Lung (tissue), 12 donors: ENCODE data around the gene EIF3F. TPM values are rescaled to one million over a fixed set of nuclear protein-coding genes. Genes with fewer than 3 reads are reported as not detected.

ENCODE experiments used
- ATAC-seq: fragments of 200-7000 bp; cut with Tn5 transposase; one replicate; pipeline ENCODE4 v1.9.1; 2020; ENCODE audit warnings: moderate number of reproducible peaks; ENCODE audit not compliant: insufficient read depth, low FRiP score
- DNase-seq, 3 donors: peaks; one replicate each; pipeline ENCODE4 v3.0.0-alpha.2; 2013 to 2017
- H3K27ac ChIP-seq, 2 donors: one replicate each; pipeline ENCODE4 v1.5.1; 2013; ENCODE audit warnings: mild to moderate bottlenecking in 2 of 2, moderate library complexity in 2 of 2, control low read depth in 1 of 2, inconsistent platforms in 1 of 2, low read depth in 1 of 2, low read length in 1 of 2
- H3K27me3 ChIP-seq, 3 donors: one replicate each; pipeline ENCODE4 v1.5.1; 2013; ENCODE audit warnings: low read length in 2 of 3; ENCODE audit not compliant: control insufficient read depth in 3 of 3, insufficient read depth in 3 of 3
- H3K36me3 ChIP-seq, 4 donors: one replicate each; pipeline ENCODE4 v1.5.1; 2013; ENCODE audit warnings: low read length in 4 of 4, mild to moderate bottlenecking in 1 of 4, moderate library complexity in 1 of 4; ENCODE audit not compliant: control insufficient read depth in 4 of 4, insufficient read depth in 4 of 4
- H3K4me1 ChIP-seq, 5 donors: one replicate each; pipeline ENCODE4 v1.5.1; 2013; ENCODE audit warnings: low read length in 5 of 5, mild to moderate bottlenecking in 2 of 5, moderate library complexity in 1 of 5; ENCODE audit not compliant: control insufficient read depth in 5 of 5, insufficient read depth in 5 of 5
- H3K4me3 ChIP-seq: one replicate; pipeline ENCODE4 v1.5.1; 2013; ENCODE audit warnings: mild to moderate bottlenecking, control low read depth, moderate library complexity
- H3K9ac ChIP-seq, 2 donors: one replicate each; pipeline ENCODE4 v1.5.1; 2013; ENCODE audit warnings: low read length in 2 of 2, control low read depth in 1 of 2; ENCODE audit not compliant: insufficient read depth in 1 of 2
- H3K9me3 ChIP-seq, 4 donors: one replicate each; pipeline ENCODE4 v1.5.1; 2013; ENCODE audit warnings: low read length in 3 of 4, mild to moderate bottlenecking in 1 of 4, moderate library complexity in 1 of 4; ENCODE audit not compliant: control insufficient read depth in 4 of 4, insufficient read depth in 3 of 4
- WGBS, 2 donors: extraction: QIAGEN DNeasy Blood & Tissue Kit; methylation state at CpG; one replicate each; pipeline ENCODE4 v1.1.7; 2013; 5-methylcytosine and 5-hydroxymethylcytosine counted together
- polyA plus RNA-seq, 2 donors: library from polyadenylated mRNA; stranded (reverse); fragments of 200-250 nt; gene quantifications; one replicate each; pipeline ENCODE4 v1.2.1, GENCODE V29; 2013
- total RNA-seq, 2 donors: library from RNA; depleted of rRNA in 1 of 2; stranded (reverse); fragments of >200 nt in 1 of 2; gene quantifications; one replicate each; pipeline ENCODE4 v1.2.1, GENCODE V29; 2014 to 2021
- TF ChIP-seq, protein P1 (sequence below): IDR thresholded peaks from 2 replicates; pipeline ENCODE4 v1.5.1; 2012; ENCODE audit warnings: mild to moderate bottlenecking; ENCODE audit errors: control extremely low read depth, extremely low read depth
- donor health status: control.
- donor health status: control.
- donor health status: Bipolar disorder and iron deficiency.
- donor health status: healthy.
- donor health status: DM: yes; HTN: yes; CAD: no.

EIF3F gene
- total and polyA plus RNA-seq, 4 donors: 166 to 471 (median 234) TPM

DNA sequence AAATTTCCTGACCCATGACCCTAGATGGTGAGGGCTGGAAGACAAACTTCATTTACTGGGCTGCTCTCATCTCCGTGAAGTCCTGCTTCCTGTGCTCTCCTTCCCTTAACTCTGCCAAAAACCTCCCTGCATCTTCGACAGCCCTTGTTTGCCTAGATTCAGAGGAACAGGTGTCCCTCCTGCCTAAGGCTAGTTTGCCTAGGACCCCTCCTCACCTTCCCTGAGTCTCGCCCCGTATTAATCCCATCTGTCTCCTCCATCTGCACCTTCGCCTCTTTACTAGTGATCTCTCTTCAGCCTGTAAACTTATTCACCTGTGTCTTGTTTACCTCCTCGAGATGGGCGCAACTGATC, 33.1 kb downstream of the EIF3F start:
- peaks cover 0 to 11% (median 3%) of the 10 kb centered on the region in 5 donors for H3K4me1 ChIP-seq
- WGBS, 2 donors: 51 to 58% methylated on average over 7 of the region's 7 CpGs
- no peaks in the 10 kb centered on the region for H3K9me3 ChIP-seq
- peaks cover 0 to 36% (median 15%) of the 10 kb centered on the region in 3 donors for H3K27me3 ChIP-seq
- no peak for ATAC-seq
- H3K27ac ChIP-seq: no peak overlapping the region
- H3K9ac ChIP-seq: no peak overlapping the region
- no peak for DNase-seq
- H3K4me3 ChIP-seq: no peak overlapping the region
- no peaks in the 10 kb centered on the region for H3K36me3 ChIP-seq
- TF ChIP-seq, protein P1, sequence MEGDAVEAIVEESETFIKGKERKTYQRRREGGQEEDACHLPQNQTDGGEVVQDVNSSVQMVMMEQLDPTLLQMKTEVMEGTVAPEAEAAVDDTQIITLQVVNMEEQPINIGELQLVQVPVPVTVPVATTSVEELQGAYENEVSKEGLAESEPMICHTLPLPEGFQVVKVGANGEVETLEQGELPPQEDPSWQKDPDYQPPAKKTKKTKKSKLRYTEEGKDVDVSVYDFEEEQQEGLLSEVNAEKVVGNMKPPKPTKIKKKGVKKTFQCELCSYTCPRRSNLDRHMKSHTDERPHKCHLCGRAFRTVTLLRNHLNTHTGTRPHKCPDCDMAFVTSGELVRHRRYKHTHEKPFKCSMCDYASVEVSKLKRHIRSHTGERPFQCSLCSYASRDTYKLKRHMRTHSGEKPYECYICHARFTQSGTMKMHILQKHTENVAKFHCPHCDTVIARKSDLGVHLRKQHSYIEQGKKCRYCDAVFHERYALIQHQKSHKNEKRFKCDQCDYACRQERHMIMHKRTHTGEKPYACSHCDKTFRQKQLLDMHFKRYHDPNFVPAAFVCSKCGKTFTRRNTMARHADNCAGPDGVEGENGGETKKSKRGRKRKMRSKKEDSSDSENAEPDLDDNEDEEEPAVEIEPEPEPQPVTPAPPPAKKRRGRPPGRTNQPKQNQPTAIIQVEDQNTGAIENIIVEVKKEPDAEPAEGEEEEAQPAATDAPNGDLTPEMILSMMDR: no peak

- no peaks in the 10 kb centered on the region for H3K9me3 ChIP-seq
- ATAC-seq (no peak), DNase-seq (no peak)
- H3K4me3 ChIP-seq: no peak overlapping the region
- TF ChIP-seq, protein P1: no peak
- H3K9ac ChIP-seq: no peak overlapping the region
- H3K4me1 ChIP-seq: peaks cover 0 to 11% (median 3%) of the 10 kb centered on the region in 5 donors
- H3K27ac ChIP-seq: no peak overlapping the region
- H3K36me3 ChIP-seq: no peaks in the 10 kb centered on the region
- 75 to 93% methylated on average over 1 of the region's 1 CpG for WGBS, 2 donors
- peaks cover 0 to 29% (median 11%) of the 10 kb centered on the region in 3 donors for H3K27me3 ChIP-seq
These were observed 34.8 kb downstream of the EIF3F start for GRCh38 chr11:8021920-8022319.

DNA sequence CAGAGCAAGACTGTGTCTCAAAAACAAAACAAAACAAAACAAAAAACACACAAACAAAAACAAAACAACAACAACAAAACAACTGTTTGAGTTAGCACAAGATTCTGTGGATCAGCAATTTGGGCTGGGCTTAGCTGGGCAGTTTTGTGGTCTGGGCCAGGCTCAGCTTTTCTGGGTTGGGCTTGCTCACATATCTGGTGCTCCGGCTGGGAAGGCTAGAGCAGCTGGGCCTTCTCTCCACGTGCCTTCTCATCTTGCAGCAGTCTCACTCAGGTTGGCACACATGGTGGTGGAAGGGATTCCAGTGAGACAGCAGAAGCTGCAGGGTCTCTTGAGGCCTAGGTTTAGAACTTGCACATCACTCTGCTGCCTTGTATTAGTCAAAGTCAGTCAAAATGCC, 35.7 kb downstream of the EIF3F start:
- ATAC-seq (no peak), DNase-seq (peak in 2 of 3 donors; percentile 28 to 42)
- TF ChIP-seq, protein P1: no peak
- WGBS, 2 donors: 71 to 81% methylated on average over 2 of the region's 2 CpGs
- Histone ChIP-seq H3K36me3 (no peaks in the 10 kb centered on the region), H3K27me3 (peaks cover 0 to 23% (median 11%) of the 10 kb centered on the region in 3 donors), H3K4me1 (peaks cover 0 to 11% (median 3%) of the 10 kb centered on the region in 5 donors), H3K27ac (no peak overlapping the region), H3K9ac (no peak overlapping the region), H3K9me3 (no peaks in the 10 kb centered on the region), H3K4me3 (no peak overlapping the region)
